ENCODE results near the gene LRG1.

GRCh38 chr19:4580961-4581665 lies 41.3 kb upstream of the LRG1 start:
- TF ChIP-seq POLR2A (IDR thresholded peaks at IDR 0.05; ENCODE audit: low read depth), result no peak
- TF ChIP-seq, protein P1, sequence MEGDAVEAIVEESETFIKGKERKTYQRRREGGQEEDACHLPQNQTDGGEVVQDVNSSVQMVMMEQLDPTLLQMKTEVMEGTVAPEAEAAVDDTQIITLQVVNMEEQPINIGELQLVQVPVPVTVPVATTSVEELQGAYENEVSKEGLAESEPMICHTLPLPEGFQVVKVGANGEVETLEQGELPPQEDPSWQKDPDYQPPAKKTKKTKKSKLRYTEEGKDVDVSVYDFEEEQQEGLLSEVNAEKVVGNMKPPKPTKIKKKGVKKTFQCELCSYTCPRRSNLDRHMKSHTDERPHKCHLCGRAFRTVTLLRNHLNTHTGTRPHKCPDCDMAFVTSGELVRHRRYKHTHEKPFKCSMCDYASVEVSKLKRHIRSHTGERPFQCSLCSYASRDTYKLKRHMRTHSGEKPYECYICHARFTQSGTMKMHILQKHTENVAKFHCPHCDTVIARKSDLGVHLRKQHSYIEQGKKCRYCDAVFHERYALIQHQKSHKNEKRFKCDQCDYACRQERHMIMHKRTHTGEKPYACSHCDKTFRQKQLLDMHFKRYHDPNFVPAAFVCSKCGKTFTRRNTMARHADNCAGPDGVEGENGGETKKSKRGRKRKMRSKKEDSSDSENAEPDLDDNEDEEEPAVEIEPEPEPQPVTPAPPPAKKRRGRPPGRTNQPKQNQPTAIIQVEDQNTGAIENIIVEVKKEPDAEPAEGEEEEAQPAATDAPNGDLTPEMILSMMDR (IDR thresholded peaks at IDR 0.05), result no peak
